Stomach (tissue), 4 donors: Measurements from ENCODE around the gene TNS1.

ENCODE experiments used
- EP300 ChIP-seq: sonication (generic); formaldehyde crosslinking; IDR thresholded peaks from one replicate; pipeline ENCODE4 v1.6.1; 2017; ENCODE audit warnings: antibody characterized with exemption
- POLR2A ChIP-seq, 4 donors: fragments of 450-650 bp; IDR thresholded peaks; one replicate each; pipeline ENCODE4 v1.6.1; 2016; ENCODE audit warnings: antibody characterized with exemption in 4 of 4, control low read depth in 2 of 4, mild to moderate bottlenecking in 1 of 4, moderate library complexity in 1 of 4
- POLR2AphosphoS5 ChIP-seq, 3 donors: sonication (generic); formaldehyde crosslinking; IDR thresholded peaks; one replicate each; pipeline ENCODE4 v1.6.1; 2016; ENCODE audit warnings: antibody characterized with exemption in 3 of 3
- TF ChIP-seq, protein P1 (sequence below), 7 experiments: fragments of 450-650 bp in 4 of 7; fragments of 200-600 bp in 3 of 7; sonication (generic) in 3 of 7; IDR thresholded peaks; one replicate each; pipeline ENCODE4 v1.5.1; 2016 to 2019; ENCODE audit warnings: antibody characterized with exemption in 7 of 7, control low read depth in 2 of 7, mild to moderate bottlenecking in 1 of 7

DNA sequence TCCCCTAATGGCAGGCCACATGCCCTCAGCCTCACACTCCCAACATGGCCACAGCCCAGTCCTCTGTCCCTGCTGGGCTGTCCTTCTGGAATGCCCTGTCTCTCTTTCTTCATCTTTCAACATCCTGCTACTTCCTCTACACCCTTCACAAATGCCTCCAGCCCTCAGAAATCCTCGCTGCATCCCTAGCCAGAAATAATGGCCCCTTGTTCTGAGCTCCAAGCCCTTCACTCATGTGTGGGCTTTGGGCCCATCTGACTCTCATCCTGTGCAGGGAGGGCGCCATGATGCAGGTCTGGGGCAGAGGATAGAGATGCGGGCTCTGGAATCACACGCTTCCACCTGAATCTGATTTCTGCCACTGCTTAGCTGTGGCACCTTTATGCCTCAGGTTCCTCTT, 181.9 kb downstream of the TNS1 start:
- TF ChIP-seq, protein P1, sequence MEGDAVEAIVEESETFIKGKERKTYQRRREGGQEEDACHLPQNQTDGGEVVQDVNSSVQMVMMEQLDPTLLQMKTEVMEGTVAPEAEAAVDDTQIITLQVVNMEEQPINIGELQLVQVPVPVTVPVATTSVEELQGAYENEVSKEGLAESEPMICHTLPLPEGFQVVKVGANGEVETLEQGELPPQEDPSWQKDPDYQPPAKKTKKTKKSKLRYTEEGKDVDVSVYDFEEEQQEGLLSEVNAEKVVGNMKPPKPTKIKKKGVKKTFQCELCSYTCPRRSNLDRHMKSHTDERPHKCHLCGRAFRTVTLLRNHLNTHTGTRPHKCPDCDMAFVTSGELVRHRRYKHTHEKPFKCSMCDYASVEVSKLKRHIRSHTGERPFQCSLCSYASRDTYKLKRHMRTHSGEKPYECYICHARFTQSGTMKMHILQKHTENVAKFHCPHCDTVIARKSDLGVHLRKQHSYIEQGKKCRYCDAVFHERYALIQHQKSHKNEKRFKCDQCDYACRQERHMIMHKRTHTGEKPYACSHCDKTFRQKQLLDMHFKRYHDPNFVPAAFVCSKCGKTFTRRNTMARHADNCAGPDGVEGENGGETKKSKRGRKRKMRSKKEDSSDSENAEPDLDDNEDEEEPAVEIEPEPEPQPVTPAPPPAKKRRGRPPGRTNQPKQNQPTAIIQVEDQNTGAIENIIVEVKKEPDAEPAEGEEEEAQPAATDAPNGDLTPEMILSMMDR (IDR thresholded peaks at IDR 0.05), result no peak
- TF ChIP-seq POLR2A (IDR thresholded peaks at IDR 0.05), result no peak
- no peak for TF ChIP-seq POLR2AphosphoS5 (IDR thresholded peaks at IDR 0.05)
- no peak for TF ChIP-seq EP300
